GM18526 (cell line): ENCODE results near the gene ARPC5L.

ENCODE experiments used
- POLR2A ChIP-seq: IDR thresholded peaks from 3 replicates; pipeline ENCODE4 v1.6.1; 2011; ENCODE audit not compliant: insufficient read length; ENCODE audit errors: extremely low read depth

ARPC5L gene

GRCh38 chr9:124855944-124856765, 5.8 kb upstream of the ARPC5L start:
- no peak for TF ChIP-seq POLR2A

DNA sequence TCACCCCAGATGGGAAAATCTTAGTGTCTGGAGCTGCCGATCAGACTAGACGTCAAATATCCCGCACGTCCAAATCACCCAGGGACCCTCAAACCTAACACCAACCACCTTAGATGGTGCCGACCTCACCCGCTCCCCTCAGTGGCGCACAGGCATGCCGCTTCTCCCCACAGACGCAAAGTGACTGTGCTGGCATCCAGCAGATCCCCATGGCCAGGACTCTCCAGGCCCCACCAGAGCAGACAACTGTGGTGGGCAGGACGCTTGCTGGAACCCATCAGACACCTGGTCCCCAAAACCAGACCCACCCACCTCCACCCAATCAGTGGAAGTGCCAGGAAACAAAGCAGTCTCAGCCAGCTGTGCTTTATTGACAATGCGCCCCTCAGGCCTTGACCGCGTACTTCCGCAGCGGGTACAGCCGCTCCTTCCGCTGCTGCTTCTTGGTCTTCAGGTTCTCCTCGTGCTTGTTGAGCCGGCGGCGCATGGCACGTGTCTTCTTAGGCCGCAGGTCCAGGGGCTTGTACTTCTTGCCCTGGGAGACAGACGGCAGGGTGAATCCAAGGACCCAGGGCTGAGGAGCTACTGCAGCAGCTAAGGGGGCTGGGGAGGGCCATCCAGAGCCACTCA, 4.3 kb upstream of the ARPC5L start:
- TF ChIP-seq POLR2A = no peak

DNA sequence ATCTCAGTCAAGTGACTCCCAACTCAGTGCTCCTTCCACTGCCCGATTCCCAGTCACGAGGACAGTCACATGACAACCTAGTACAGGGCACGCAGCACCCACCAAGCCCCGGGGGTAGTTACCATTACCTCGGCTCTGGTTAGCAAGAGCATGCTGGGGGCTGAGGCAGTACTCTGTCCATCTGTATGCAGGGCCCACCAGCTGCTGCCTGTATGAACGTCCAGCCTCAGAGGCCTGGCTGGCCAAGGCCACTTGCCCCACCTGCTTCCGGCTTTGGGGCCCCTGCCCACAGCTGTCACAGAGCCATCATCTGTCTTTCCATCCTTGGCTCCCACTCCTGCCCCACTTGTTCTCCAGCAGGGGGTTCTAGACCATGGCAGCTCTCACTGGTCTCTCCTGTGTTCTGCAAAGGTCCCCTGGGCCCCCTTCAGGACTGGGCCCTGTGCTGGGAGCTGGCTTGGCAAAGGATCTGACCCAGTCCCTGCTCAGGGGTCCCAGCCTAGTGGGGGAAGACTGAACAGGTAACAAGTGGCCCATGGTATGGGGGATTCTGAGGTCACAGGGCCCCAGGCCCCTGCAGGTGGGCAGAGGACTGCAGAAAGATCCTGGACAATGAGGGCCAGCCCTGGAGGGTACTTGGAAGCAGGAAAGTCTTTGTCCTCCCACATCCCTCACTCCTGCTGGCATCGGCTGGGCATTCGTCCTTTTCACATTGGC, 3.4 kb upstream of the ARPC5L start:
- TF ChIP-seq POLR2A = no peak

DNA sequence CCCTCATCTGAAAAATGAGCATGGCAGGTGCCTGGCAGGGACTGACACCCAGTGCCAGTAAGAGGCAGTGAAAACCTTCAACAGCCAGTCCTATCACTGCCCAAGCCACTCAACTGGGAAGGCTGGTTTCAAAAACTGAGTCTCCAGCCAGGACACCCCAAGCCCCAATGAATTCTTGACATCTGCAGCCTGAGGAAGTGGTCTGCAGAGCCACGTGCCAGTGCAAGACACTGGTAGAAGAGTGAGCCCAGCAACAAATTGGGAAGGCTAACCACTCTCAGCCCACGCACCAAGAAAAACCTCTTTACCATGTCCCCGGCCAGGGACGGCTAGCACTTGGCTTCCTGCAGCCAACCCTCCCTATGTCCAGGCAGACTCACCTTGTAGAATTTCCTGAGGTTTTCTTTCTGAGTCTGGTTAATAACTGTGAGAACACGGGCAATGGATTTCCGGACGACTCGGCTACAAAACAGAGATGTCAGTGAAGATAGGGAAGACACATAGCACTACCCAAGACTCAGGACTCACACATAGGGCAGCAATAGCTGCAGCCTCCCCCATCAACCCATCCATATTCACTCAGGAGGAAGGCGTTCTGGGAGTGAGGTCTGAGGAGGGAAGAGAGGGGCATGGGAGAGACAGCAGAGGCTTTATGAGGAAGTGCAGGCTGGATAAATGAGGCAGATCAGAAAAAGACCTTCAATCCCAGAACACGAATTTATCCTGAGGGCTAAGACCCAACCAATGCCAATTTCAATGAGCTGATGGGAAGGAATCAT, 1.9 kb upstream of the ARPC5L start:
- TF ChIP-seq POLR2A = no peak

- no peak for TF ChIP-seq POLR2A
Measured at GRCh38 chr9:124860582-124861341, 1.2 kb upstream of the ARPC5L start.

DNA sequence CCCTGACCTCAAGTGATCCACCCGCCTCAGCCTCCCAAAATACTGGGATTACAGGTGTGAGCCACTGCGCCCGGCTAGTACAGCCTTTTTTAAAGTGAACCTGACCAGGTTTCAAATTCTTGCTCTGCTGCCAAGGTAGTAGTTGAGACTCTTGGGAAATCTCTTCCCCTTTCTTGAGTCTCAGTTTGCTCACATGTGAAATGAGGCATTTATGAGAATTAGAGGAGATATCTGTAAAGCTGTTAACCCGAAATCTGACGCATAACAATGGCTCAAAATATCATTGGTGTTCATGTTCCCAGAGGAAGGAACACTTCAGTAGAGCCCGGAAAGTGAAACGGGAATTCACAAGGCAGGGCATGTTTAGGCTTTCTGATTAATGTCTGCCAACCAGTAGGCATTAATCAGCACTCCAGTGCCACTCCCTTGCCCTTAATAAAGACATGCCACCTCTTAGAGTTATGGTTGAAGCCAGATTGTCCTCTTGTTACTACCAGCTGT, 1.5 kb downstream of the ARPC5L start:
- TF ChIP-seq POLR2A = no peak

DNA sequence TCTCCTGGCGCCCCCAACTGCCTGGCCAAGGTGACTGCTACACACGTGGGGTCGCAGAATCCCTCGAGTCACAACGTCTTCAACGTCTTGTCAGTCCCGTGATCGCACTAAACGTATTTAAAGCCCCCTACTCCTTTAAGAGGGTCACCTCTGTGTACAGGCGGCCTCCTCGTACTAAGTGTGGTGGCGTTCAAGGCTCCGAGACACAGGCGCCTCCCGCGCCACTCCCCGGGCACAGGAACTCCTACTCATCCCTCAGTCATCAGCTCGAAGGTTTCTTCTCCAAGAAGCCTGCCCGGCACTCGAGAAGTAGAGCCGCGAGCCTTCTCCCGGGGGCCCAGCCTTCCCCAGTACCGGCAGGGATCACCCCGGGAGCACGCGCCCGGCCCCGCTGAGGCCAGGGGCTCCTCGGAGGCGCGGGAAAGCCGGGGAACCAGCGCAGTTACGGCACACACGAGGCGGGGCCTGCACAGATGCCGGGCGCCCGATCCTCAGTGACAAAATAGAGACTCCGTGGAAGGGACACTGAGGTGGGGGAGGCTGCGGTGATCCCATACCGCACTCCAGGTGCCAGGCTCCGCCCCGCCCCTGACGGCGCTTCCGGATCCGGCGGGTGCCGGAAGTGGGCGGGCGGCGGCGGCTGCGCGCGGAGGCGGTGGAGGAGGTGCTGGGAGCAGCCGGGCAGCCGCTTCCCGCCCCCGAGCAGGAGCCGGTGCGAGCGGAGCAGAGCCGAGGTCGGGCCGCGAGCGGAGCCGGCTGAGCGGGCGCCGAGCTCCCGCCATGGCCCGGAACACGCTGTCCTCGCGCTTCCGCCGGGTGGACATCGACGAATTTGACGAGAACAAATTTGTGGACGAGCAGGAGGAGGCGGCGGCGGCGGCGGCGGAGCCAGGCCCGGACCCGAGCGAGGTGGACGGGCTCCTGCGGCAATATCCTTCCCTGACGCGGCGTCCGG, 6.9 kb downstream of the ARPC5L start:
- peak; percentile 94 for TF ChIP-seq POLR2A

GRCh38 chr9:124869466-124869985, 7.6 kb downstream of the ARPC5L start:
- no peak for TF ChIP-seq POLR2A

GRCh38 chr9:124869986-124870560, 8.1 kb downstream of the ARPC5L start:
- TF ChIP-seq POLR2A = peak; percentile 48

- no peak for TF ChIP-seq POLR2A
Measured at GRCh38 chr9:124870723-124871122, 8.8 kb downstream of the ARPC5L start.

DNA sequence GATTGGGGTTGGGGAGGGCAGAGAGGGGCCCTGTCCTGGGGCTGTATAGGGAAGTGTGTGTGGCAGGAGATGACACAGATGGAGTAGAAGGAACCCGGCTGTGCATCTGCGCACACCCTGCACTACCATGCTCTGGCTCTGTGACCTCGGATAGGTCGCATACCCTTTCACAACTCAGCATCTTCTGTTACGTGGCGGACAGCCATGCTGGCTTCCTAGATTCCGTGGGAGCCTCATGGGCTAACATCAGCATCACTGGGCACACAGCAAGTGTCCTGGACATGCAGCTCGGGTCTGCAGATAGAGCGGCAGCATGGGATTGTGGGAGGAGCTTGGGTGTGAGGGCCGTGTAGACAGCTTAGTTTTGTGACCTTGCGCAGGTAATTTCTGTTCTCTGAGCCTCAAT, 9.2 kb downstream of the ARPC5L start:
- TF ChIP-seq POLR2A = peak; percentile 12

GRCh38 chr9:124873664-124874063, 11.7 kb downstream of the ARPC5L start:
- TF ChIP-seq POLR2A = no peak

- TF ChIP-seq POLR2A = no peak
Measured at GRCh38 chr9:124875501-124875900, 13.6 kb downstream of the ARPC5L start.
